HCT116 (cell line): ENCODE results near the gene CTSE.
"Not testable (repeated sequence)": the region's sequence is repeated elsewhere in the genome, so short reads cannot be mapped to it uniquely, and the experiment has no call there.

Experiments
- CTCF ChIP-seq, 3 experiments: fragments of 200-600 bp in 1 of 3; sonication (generic) in 1 of 3; IDR thresholded peaks in 2 of 3; conservative IDR thresholded peaks in 1 of 3; 2 replicates each; pipeline ENCODE4 v1.5.1; 2012 to 2017; ENCODE audit warnings: low read depth in 2 of 3, low read length in 2 of 3, antibody characterized with exemption in 1 of 3, borderline replicate concordance in 1 of 3, control low read depth in 1 of 3, mild to moderate bottlenecking in 1 of 3, mixed read lengths in 1 of 3, mixed run types in 1 of 3, moderate library complexity in 1 of 3; ENCODE audit not compliant: insufficient read depth in 1 of 3
- EZH2phosphoT487 ChIP-seq: fragments of 200-600 bp; IDR thresholded peaks from 2 replicates; pipeline ENCODE4 v1.6.1; 2018; ENCODE audit warnings: antibody characterized with exemption, borderline replicate concordance
- POLR2A ChIP-seq: IDR thresholded peaks from 2 replicates; pipeline ENCODE4 v1.7.0; 2011; ENCODE audit warnings: borderline replicate concordance; ENCODE audit not compliant: insufficient read depth, insufficient read length; ENCODE audit errors: extremely low read depth
- POLR2AphosphoS5 ChIP-seq: IDR thresholded peaks from 2 replicates; pipeline ENCODE4 v1.6.1; 2011; ENCODE audit warnings: mild to moderate bottlenecking, low read depth, low read length, moderate library complexity
- RAD21 ChIP-seq: IDR thresholded peaks from 2 replicates; pipeline ENCODE4 v1.6.1; 2012; ENCODE audit warnings: low read depth, mild to moderate bottlenecking
- REST ChIP-seq: IDR thresholded peaks from 2 replicates; pipeline ENCODE4 v1.6.1; 2012; ENCODE audit warnings: low read depth
- SIN3A ChIP-seq: IDR thresholded peaks from 2 replicates; pipeline ENCODE4 v1.6.1; 2012; ENCODE audit warnings: low read depth
- ZBTB33 ChIP-seq: IDR thresholded peaks from 2 replicates; pipeline ENCODE4 v1.6.1; 2011; ENCODE audit warnings: mild to moderate bottlenecking, low read length, moderate library complexity; ENCODE audit not compliant: insufficient replicate concordance; ENCODE audit errors: extremely low read depth

GRCh38 chr1:206058289-206058926 lies 34.7 kb upstream of the CTSE start:
- TF ChIP-seq CTCF (IDR thresholded peaks at IDR 0.05 in 2 of 3, conservative IDR thresholded peaks at IDR 0.05 in 1 of 3; ENCODE audit: borderline replicate concordance in 1 of 3, insufficient read depth in 1 of 3, low read depth in 2 of 3, low read length in 2 of 3); POLR2AphosphoS5; SIN3A; RAD21; REST; POLR2A; EZH2phosphoT487; ZBTB33: not testable (repeated sequence)
